ENCODE data around the gene SCAF11.
A peak's percentile ranks its signal among the peaks of the same experiment; 100 is the strongest.

SCAF11 gene

GRCh38 chr12:45966486-45966885, 23.9 kb downstream of the SCAF11 start:
- Histone ChIP-seq H3K27me3 (ENCODE audit: insufficient read depth, low read length) (no peaks in the 10 kb centered on the region), H4K8ac (ENCODE audit: low read depth, low read length) (no peak overlapping the region), H3K9ac (ENCODE audit: low read length) (no peak overlapping the region), H3K4me2 (ENCODE audit: low read length) (no peak overlapping the region), H2BK12ac (ENCODE audit: low read length) (no peak overlapping the region), H2AFZ (ENCODE audit: insufficient read depth, low read length, poor library complexity) (no peak overlapping the region), H2BK120ac (ENCODE audit: insufficient read depth, low read length, poor library complexity) (no peak overlapping the region), H3K18ac (ENCODE audit: low read length) (no peak overlapping the region), H3K27ac (ENCODE audit: low read depth, low read length) (no peak overlapping the region), H4K12ac (ENCODE audit: low read depth, low read length) (no peak overlapping the region), H3K4ac (ENCODE audit: low read depth, low read length) (no peak overlapping the region), H3K23ac (ENCODE audit: low read length) (no peak overlapping the region), H3K4me1 (ENCODE audit: control insufficient read depth in 1 of 2, insufficient read depth in 2 of 2, low read length in 2 of 2) (peaks cover 3 to 5% of the 10 kb centered on the region in 2 experiments), H3K79me1 (ENCODE audit: low read length) (no peaks in the 10 kb centered on the region), H3K9me3 (ENCODE audit: insufficient read depth, low read depth, low read length) (no peaks in the 10 kb centered on the region), H3K36me3 (ENCODE audit: control insufficient read depth in 1 of 2, insufficient read depth in 2 of 2, low read length in 2 of 2) (no peaks in the 10 kb centered on the region), H3K14ac (ENCODE audit: low read length) (no peak overlapping the region), H3K79me2 (ENCODE audit: control insufficient read depth, insufficient read depth, low read length, poor library complexity) (peaks cover 2% of the 10 kb centered on the region), H2BK5ac (ENCODE audit: low read depth, low read length, poor library complexity) (no peak overlapping the region), H2AK5ac (ENCODE audit: low read length) (no peak overlapping the region), H4K91ac (ENCODE audit: low read depth, low read length) (no peak overlapping the region), H3K4me3 (ENCODE audit: low read depth, low read length) (no peak overlapping the region)
- WGBS (ENCODE audit: extremely low coverage, insufficient coverage, insufficient read length) = no CpG with 5 or more reads among the region's 1 CpG
- DNase-seq = peak in 1 of 2 donors; percentile 47

- no peak overlapping the region for H4K91ac ChIP-seq (ENCODE audit: low read depth, low read length)
- H3K9me3 ChIP-seq (ENCODE audit: insufficient read depth, low read depth, low read length) = no peaks in the 10 kb centered on the region
- H2AFZ ChIP-seq (ENCODE audit: insufficient read depth, low read length, poor library complexity) = no peak overlapping the region
- no peak overlapping the region for H2BK5ac ChIP-seq (ENCODE audit: low read depth, low read length, poor library complexity)
- H4K12ac ChIP-seq (ENCODE audit: low read depth, low read length) = no peak overlapping the region
- no peak overlapping the region for H2AK5ac ChIP-seq (ENCODE audit: low read length)
- no peaks in the 10 kb centered on the region for H3K79me2 ChIP-seq (ENCODE audit: control insufficient read depth, insufficient read depth, low read length, poor library complexity)
- no peak for DNase-seq
- no peak overlapping the region for H2BK120ac ChIP-seq (ENCODE audit: insufficient read depth, low read length, poor library complexity)
- H3K27ac ChIP-seq (ENCODE audit: low read depth, low read length) = no peak overlapping the region
- no CpG with 5 or more reads among the region's 4 CpGs for WGBS (ENCODE audit: extremely low coverage, insufficient coverage, insufficient read length)
- no peak overlapping the region for H3K18ac ChIP-seq (ENCODE audit: low read length)
- peaks cover 0 to 4% of the 10 kb centered on the region in 2 experiments for H3K36me3 ChIP-seq (ENCODE audit: control insufficient read depth in 1 of 2, insufficient read depth in 2 of 2, low read length in 2 of 2)
- no peak overlapping the region for H3K14ac ChIP-seq (ENCODE audit: low read length)
- H3K9ac ChIP-seq (ENCODE audit: low read length) = no peak overlapping the region
- no peaks in the 10 kb centered on the region for H3K27me3 ChIP-seq (ENCODE audit: insufficient read depth, low read length)
- H3K23ac ChIP-seq (ENCODE audit: low read length) = no peak overlapping the region
- no peaks in the 10 kb centered on the region for H3K4me1 ChIP-seq (ENCODE audit: control insufficient read depth in 1 of 2, insufficient read depth in 2 of 2, low read length in 2 of 2)
- no peak overlapping the region for H3K4me3 ChIP-seq (ENCODE audit: low read depth, low read length)
- no peak overlapping the region for H2BK12ac ChIP-seq (ENCODE audit: low read length)
- H3K4ac ChIP-seq (ENCODE audit: low read depth, low read length) = no peak overlapping the region
- H3K4me2 ChIP-seq (ENCODE audit: low read length) = no peak overlapping the region
- H4K8ac ChIP-seq (ENCODE audit: low read depth, low read length) = no peak overlapping the region
- H3K79me1 ChIP-seq (ENCODE audit: low read length) = no peaks in the 10 kb centered on the region
These were observed 27.6 kb downstream of the SCAF11 start for GRCh38 chr12:45962553-45963325.

- H3K9me3 ChIP-seq (ENCODE audit: insufficient read depth, low read depth, low read length) = no peaks in the 10 kb centered on the region
- no peak overlapping the region for H4K91ac ChIP-seq (ENCODE audit: low read depth, low read length)
- H3K4ac ChIP-seq (ENCODE audit: low read depth, low read length) = no peak overlapping the region
- no peak overlapping the region for H3K27ac ChIP-seq (ENCODE audit: low read depth, low read length)
- H3K18ac ChIP-seq (ENCODE audit: low read length) = no peak overlapping the region
- no peaks in the 10 kb centered on the region for H3K27me3 ChIP-seq (ENCODE audit: insufficient read depth, low read length)
- H3K79me1 ChIP-seq (ENCODE audit: low read length) = no peaks in the 10 kb centered on the region
- H2BK5ac ChIP-seq (ENCODE audit: low read depth, low read length, poor library complexity) = no peak overlapping the region
- H2BK120ac ChIP-seq (ENCODE audit: insufficient read depth, low read length, poor library complexity) = no peak overlapping the region
- WGBS (ENCODE audit: extremely low coverage, insufficient coverage, insufficient read length) = no CpG with 5 or more reads among the region's 2 CpGs
- H3K23ac ChIP-seq (ENCODE audit: low read length) = no peak overlapping the region
- H2BK12ac ChIP-seq (ENCODE audit: low read length) = no peak overlapping the region
- no peak overlapping the region for H4K12ac ChIP-seq (ENCODE audit: low read depth, low read length)
- no peak overlapping the region for H3K4me2 ChIP-seq (ENCODE audit: low read length)
- no peak for DNase-seq
- H3K14ac ChIP-seq (ENCODE audit: low read length) = no peak overlapping the region
- H3K79me2 ChIP-seq (ENCODE audit: control insufficient read depth, insufficient read depth, low read length, poor library complexity) = no peaks in the 10 kb centered on the region
- H3K4me1 ChIP-seq (ENCODE audit: control insufficient read depth in 1 of 2, insufficient read depth in 2 of 2, low read length in 2 of 2) = no peaks in the 10 kb centered on the region
- peaks cover 2 to 7% of the 10 kb centered on the region in 2 experiments for H3K36me3 ChIP-seq (ENCODE audit: control insufficient read depth in 1 of 2, insufficient read depth in 2 of 2, low read length in 2 of 2)
- H3K4me3 ChIP-seq (ENCODE audit: low read depth, low read length) = no peak overlapping the region
- H2AK5ac ChIP-seq (ENCODE audit: low read length) = no peak overlapping the region
- H4K8ac ChIP-seq (ENCODE audit: low read depth, low read length) = no peak overlapping the region
- no peak overlapping the region for H3K9ac ChIP-seq (ENCODE audit: low read length)
- H2AFZ ChIP-seq (ENCODE audit: insufficient read depth, low read length, poor library complexity) = no peak overlapping the region
These were observed 30.6 kb downstream of the SCAF11 start for GRCh38 chr12:45959728-45960127.

GRCh38 chr12:45959025-45959424, 31.3 kb downstream of the SCAF11 start:
- Histone ChIP-seq H3K18ac (ENCODE audit: low read length) (no peak overlapping the region), H2AK5ac (ENCODE audit: low read length) (no peak overlapping the region), H3K9ac (ENCODE audit: low read length) (no peak overlapping the region), H4K8ac (ENCODE audit: low read depth, low read length) (no peak overlapping the region), H3K4me2 (ENCODE audit: low read length) (no peak overlapping the region), H2BK12ac (ENCODE audit: low read length) (no peak overlapping the region), H4K12ac (ENCODE audit: low read depth, low read length) (no peak overlapping the region), H2BK5ac (ENCODE audit: low read depth, low read length, poor library complexity) (no peak overlapping the region), H3K27ac (ENCODE audit: low read depth, low read length) (no peak overlapping the region), H3K79me2 (ENCODE audit: control insufficient read depth, insufficient read depth, low read length, poor library complexity) (no peaks in the 10 kb centered on the region), H2BK120ac (ENCODE audit: insufficient read depth, low read length, poor library complexity) (no peak overlapping the region), H3K36me3 (ENCODE audit: control insufficient read depth in 1 of 2, insufficient read depth in 2 of 2, low read length in 2 of 2) (peaks cover 2 to 14% of the 10 kb centered on the region in 2 experiments), H3K9me3 (ENCODE audit: insufficient read depth, low read depth, low read length) (no peaks in the 10 kb centered on the region), H3K4me1 (ENCODE audit: control insufficient read depth in 1 of 2, insufficient read depth in 2 of 2, low read length in 2 of 2) (no peaks in the 10 kb centered on the region), H3K4ac (ENCODE audit: low read depth, low read length) (no peak overlapping the region), H3K79me1 (ENCODE audit: low read length) (no peaks in the 10 kb centered on the region), H3K14ac (ENCODE audit: low read length) (no peak overlapping the region), H3K4me3 (ENCODE audit: low read depth, low read length) (no peak overlapping the region), H3K27me3 (ENCODE audit: insufficient read depth, low read length) (no peaks in the 10 kb centered on the region), H2AFZ (ENCODE audit: insufficient read depth, low read length, poor library complexity) (no peak overlapping the region), H3K23ac (ENCODE audit: low read length) (no peak overlapping the region), H4K91ac (ENCODE audit: low read depth, low read length) (no peak overlapping the region)
- no CpG with 5 or more reads among the region's 5 CpGs for WGBS (ENCODE audit: extremely low coverage, insufficient coverage, insufficient read length)
- no peak for DNase-seq

All from trophoblast cell (in vitro differentiated cells and primary cell).